HG03354 (cell line): Measurements from ENCODE around the gene PRXL2B.

Source experiments
- ATAC-seq: cut with Tn5 transposase; IDR thresholded peaks from one replicate; pipeline ENCODE4 v1.9.1; 2021; ENCODE audit warnings: mild to moderate bottlenecking; ENCODE audit not compliant: unreplicated experiment, poor library complexity, severe bottlenecking

Gene PRXL2B

GRCh38 chr1:2631136-2632050 lies 44.8 kb downstream of the PRXL2B start:
- no peak for ATAC-seq

GRCh38 chr1:2632051-2632430 lies 45.5 kb downstream of the PRXL2B start:
- no peak for ATAC-seq

GRCh38 chr1:2632561-2633361 lies 46.2 kb downstream of the PRXL2B start, which contains the start of gene MMEL1:
MMEL1 (minus strand) TSS chr1:2633016; CDS start chr1:2629484, 3,532 bp downstream.
- ATAC-seq: no peak

GRCh38 chr1:2633366-2633935 lies 46.9 kb downstream of the PRXL2B start:
- ATAC-seq: no peak

GRCh38 chr1:2633936-2634491 lies 47.4 kb downstream of the PRXL2B start:
- no peak for ATAC-seq

GRCh38 chr1:2635361-2636010 lies 48.9 kb downstream of the PRXL2B start:
- no peak for ATAC-seq

GRCh38 chr1:2636733-2637132 lies 50.2 kb downstream of the PRXL2B start:
- no peak for ATAC-seq

- ATAC-seq: no peak
Observed at GRCh38 chr1:2637442-2638145, 51.0 kb downstream of the PRXL2B start.

GRCh38 chr1:2638466-2639115 lies 52.0 kb downstream of the PRXL2B start:
- no peak for ATAC-seq

- no peak for ATAC-seq
Observed at GRCh38 chr1:2639203-2639602, 52.6 kb downstream of the PRXL2B start.

- no peak for ATAC-seq
Observed at GRCh38 chr1:2639607-2640521, 53.3 kb downstream of the PRXL2B start.

- no peak for ATAC-seq
Observed at GRCh38 chr1:2640626-2641025, 54.0 kb downstream of the PRXL2B start.
